ENCODE measurements around the gene DENND1B.

DNA sequence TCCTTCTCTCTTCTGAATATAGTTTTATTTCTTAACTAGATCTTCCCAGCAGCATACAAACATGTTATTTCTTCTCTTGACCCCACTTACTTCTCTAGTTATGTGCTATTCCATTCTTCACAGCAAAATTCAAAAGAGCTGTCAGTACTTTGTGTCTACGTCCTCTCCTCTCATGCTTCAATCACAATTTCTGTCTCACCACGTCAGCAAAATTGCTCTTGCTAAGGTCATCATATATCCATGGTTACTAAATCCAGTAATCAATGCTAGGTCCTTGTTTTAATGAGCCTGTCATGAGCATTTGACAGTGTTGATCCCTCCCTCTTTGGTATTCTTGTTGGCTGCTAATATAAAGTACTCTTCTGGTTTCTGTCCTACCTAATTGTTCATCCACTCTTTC, 214.2 kb downstream of the DENND1B start:
- TF ChIP-seq CTCF (IDR thresholded peaks at IDR 0.05; ENCODE audit: low read depth, low read length): no peak
- no peak for TF ChIP-seq EZH2phosphoT487 (IDR thresholded peaks at IDR 0.05; ENCODE audit: low read depth)

All from OCI-LY3 (cell line).